ENCODE results near the gene CD200. TPM values are rescaled to one million over a fixed set of nuclear protein-coding genes. Genes with fewer than 3 reads are reported as not detected.
"Not testable (repeated sequence)": the region's sequence is repeated elsewhere in the genome, so short reads cannot be mapped to it uniquely, and the experiment has no call there.

The CD200 gene
- polyA plus RNA-seq, 3 donors, result 34.1 to 41.0 (median 37.6) TPM

- DNase-seq, result no peak
These were observed 21.8 kb downstream of the CD200 start for GRCh38 chr3:112354642-112355306.

DNA sequence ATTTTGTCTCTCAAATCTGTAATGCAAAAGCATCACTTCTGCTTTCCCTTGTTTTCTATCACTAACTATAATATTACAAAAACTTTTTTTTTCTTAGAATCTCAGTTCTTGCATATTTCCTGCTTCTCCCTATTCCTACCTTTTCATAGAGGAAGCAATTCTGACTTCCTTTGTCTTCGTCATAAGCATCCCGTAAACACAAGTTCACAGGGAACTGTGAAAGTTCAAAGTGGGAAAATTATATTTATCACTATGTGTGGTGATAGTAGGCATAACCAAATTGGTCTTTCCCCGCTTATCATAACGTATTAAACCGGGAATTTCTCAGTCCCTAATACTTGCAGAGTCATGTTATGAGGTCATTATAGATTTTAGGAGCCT is 22.3 kb downstream of the CD200 start:
- no peak for DNase-seq

DNA sequence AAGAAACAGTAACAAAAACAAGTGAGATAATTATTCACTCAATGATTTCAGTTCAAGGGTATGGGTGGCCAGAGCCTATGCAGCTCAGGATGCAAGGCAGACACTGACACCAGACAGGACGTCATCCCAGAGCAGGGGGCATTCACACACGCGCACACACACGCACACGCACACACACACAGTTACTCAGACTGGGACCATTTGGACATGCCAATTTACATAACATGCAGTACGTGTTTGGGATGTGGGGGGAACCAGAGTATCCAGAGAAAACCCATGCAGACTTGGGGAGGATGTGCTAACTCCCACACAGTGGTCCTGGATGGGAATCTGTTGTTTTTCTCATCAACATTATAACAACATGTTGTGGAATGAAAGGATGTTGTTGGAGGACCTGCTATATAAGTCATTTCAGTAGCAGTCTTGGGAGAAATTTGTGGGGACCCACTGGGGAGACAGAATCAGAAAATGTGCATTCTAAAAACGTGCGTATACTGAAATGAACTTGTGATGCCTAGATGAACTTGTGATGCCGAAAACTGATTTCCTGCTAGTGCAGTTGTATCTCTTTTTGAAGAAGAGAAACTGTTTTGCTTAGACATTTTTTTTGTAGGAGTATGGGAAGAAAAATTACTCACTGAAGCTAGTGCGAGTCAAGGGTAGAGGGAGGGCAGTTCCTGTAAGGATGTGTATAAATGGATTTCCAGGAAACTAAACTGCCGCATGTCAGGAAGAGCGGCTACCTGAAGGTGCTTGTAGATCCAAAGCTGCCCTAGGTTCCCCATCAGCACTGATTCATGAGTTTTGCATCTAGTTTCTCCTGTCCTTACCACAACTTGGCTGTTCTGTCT is 25.2 kb downstream of the CD200 start:
- DNase-seq, result no peak

GRCh38 chr3:112360561-112360960 is 27.6 kb downstream of the CD200 start:
- no peak for DNase-seq

DNA sequence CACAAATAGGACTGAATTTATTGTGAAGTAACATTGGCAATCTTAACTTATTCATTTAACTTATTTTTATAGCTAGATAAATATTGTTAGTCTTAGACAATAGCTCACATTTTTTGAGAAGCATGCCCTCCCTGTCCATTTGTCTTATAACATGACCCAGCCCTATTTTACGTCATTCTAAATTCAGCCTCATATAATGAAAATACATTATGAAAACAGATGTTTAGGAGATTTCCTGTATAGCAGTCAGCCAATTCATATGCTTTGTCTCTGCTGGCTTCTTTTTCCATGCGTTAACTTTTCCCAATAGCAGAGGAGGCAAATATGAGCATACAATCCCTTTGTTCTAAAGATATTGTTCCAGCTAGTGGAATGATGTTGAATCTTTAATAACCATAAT is 29.3 kb downstream of the CD200 start:
- DNase-seq, result no peak

DNA sequence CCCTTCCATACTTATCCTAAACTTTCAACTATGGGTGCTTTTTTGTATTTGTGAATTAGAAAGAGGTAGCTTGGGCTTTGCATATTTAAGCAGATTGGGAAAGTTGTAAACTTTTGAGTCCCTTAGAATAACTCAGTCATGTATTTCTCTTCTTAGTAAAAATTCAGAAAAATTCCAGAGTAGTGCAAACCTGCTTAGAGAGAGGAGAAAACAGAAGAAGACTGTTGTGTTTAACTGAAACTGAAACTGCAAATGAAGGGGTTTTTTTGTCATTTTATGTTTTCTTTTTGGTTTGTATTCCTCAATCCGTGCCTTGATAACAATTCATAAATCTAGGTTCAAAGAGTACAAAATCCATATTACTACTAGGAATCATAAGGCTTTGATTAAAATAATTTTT is 31.3 kb downstream of the CD200 start:
- no peak for DNase-seq

GRCh38 chr3:112365035-112365434 is 32.1 kb downstream of the CD200 start:
- DNase-seq, result no peak

DNA sequence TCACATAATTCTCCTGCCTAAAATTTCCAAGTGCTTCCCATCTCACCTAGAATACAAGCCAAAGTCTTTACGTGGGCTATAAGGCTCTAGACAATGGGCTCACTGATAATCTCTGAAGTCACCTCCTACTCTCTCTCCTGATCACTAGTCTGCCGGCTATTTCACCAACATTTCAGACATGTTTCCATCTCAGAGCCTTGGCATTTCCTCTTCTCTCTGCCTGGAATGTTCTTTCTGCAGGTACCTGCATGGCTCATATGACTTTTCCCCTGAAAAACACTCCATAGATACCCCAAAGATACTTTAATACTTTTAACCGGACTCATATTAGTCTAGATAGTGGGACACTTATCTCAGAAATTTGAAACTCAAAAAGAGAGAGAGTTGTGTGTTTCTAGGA is 32.7 kb downstream of the CD200 start:
- no peak for DNase-seq

DNA sequence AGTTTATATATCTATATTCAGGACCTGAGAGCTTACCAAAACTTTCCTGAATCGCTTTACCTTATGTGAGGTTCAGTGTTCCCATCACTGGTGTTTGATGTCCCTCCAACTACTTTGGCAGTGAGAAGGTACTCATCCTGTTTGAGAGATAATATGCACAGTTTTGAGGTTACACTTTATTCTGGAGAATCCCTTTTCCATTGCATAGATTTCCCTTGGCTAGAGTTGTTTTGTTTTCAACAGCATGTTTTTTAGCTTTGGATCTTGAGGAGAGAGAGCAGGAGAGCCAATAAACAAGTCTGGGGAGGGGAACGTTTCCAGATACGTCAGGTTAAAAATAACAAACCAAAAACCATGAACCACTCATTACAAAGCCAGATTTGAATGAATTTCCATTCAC is 33.6 kb downstream of the CD200 start:
- DNase-seq, result no peak

DNA sequence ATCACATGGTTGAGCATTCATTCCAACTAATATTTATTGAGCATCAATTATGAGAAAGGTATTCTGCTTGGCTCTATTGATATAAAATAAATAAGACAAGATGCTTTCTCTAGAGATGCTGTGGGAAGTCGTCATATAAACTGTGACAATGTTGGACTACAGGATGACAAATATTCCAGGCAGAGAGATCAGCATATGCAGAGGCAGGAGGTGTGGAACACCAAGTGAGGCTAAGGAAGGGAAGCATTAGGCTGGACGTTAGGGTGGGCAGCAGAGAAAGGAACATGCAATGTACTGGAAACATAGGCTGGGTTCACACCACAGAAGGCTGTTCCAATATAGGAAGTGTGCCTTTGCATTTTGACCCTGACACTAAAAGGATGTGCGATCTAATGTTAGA is 38.6 kb downstream of the CD200 start:
- DNase-seq, result no peak

GRCh38 chr3:112372396-112372795 is 39.4 kb downstream of the CD200 start:
- no peak for DNase-seq

DNA sequence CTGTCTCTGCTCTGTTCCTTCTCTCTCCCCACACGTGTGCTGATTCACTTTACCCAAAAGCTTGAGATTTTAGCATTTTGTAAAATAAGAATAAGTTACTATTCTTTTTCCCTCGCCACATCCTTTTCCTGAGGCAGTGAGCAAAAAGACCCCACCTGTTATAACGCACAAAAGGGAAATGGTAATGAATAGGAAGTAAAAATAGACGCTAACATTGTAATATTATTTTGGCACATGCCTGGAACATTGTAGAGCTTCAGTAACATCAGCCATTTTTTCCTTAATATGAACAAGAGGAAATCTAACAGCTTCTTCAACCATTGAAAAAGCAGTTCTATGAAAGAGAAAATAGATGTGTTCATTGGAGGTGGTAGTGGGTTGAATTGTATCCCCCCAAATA is 40.5 kb downstream of the CD200 start:
- no peak for DNase-seq

GRCh38 chr3:112373924-112374323 is 41.0 kb downstream of the CD200 start:
- no peak for DNase-seq

- no peak for DNase-seq
These were observed 41.4 kb downstream of the CD200 start for GRCh38 chr3:112374333-112374734.

GRCh38 chr3:112375117-112375516 is 42.2 kb downstream of the CD200 start:
- no peak for DNase-seq

DNA sequence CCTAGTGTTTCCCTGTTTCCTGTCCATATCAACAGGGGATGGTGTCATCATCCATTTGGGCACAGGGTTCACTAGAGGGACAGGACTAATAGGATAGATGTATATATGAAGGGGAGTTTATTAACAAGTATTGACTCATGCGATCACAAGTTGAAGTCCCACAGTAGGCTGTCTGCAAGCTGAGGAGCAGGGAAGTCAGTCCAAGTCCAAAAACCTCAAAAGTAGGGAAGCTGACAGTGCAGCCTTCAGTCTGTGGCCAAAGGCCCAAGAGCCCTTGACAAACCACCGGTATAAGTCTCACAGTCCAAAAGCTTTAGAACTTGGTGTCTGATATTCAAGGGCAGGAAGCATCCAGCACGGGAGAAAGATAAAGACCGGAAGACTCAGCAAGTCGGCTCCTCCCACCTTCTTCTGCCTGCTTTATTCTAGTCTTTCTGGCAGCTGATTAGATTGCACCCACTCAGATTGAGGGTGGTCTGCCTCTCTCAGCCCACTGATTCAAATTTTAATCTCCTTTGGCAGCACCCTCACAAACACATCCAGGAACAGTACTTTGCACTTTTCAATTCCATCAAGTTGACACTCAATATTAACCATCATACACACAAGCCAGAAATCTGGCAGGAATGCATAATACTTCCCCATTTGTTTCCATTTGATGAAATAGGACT is 43.4 kb downstream of the CD200 start:
- no peak for DNase-seq

GRCh38 chr3:112376992-112377391 is 44.0 kb downstream of the CD200 start:
- no peak for DNase-seq

GRCh38 chr3:112377568-112378071 is 44.7 kb downstream of the CD200 start:
- DNase-seq, result peak; percentile 52

DNA sequence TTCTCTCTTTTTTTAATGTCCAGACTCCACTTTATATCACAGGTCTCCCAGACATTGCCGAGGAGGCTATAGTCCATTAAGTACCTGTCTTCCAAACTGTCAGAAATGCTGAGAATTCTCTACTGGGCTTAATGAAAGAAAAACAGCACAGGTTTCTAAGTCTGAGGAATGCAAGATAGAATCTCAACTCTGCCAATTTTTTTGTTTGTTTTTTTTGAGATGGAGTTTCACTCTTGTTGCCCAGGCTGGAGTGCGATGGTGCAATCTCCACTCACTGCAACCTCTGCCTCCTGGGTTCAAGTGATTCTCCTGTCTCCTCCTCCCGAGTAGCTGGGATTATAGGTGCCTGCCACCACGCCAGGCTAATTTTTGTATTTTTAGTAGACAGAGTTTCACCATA is 45.4 kb downstream of the CD200 start:
- DNase-seq, result not testable (repeated sequence)

DNA sequence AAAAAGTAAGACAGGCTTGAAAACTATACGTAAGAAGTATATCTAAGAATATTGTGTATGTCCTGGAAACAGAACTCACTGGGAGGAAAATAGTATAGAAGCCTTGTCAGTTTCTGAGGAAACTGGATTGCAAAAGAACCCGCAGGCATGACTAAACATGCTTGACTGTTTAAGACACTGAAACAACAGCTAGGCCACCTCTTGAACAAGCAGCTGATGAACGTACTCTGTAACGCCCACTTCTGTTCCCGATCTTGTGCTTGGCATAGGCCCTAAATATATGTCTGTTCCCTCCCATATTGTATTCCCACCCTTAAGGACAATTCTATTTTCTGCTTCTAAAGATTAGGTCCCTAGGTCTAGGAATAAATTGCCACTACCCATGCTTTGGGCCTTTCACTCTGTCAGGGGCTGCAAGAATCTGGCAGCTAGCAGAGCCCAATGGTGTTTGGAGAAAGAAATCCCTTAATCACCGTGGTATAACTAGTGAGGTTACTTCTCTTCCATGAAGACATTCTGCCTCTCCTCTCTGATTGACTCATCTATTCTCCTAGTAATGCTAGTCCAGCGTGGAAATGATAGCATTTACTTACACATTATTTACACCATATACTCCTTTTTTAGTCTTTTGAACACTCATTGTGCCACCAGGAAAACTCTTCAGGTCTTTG is 46.2 kb downstream of the CD200 start:
- DNase-seq, result no peak

DNA sequence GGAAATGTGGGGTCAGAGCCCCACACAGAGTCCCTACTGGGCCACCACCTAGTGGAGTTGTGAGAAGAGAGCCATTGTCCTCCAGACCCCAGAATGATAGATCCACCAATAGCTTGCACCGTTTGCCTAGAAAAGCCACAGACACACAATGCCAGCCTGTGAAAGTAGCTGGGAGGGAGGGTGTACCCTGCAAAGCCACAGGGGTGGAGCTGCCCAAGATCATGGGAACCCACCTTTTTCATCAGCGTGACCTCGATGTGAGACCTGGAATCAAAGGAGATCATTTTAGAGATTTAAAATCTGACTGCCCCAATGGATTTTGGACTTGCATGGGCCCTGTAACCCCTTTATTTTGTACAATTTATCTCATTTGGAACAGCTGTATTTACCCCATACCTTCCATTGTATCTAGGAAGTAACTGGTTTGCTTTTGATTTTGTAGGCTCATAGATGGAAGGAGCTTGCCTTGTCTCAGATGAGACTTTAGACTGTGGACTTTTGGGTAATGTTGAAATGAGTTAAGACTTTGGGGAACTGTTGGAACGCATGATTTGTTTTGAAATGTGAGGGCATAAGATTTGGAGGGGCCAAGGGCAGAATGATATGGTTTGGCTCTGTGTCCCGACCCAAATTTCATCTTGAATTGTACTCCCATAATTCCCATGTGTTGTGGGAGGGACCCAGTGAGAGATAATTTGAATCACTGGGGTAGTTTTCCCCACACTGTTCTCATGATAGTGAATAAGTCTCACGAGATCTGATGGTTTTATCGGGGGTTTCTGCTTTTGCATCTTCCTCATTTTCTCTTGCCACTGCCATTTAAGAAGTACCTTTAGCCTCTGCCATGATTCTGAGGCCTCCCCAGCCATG is 49.0 kb downstream of the CD200 start:
- DNase-seq, result no peak
